H1 (cell line): ENCODE results near the gene TRAF3IP1. TPM values are rescaled to one million over a fixed set of nuclear protein-coding genes. Genes with fewer than 3 reads are reported as not detected.

Experiments used
- CHD7 ChIP-seq: fragments of 300-600 bp; sonication (generic); IDR thresholded peaks from 2 replicates; pipeline ENCODE4 v1.7.1; 2012; ENCODE audit warnings: low read length, moderate library complexity, mild to moderate bottlenecking, inconsistent platforms; ENCODE audit not compliant: insufficient replicate concordance
- EZH2 ChIP-seq: fragments of 200-600 bp; sonication (generic); IDR thresholded peaks from 2 replicates; pipeline ENCODE4 v1.7.1; 2012; ENCODE audit warnings: low read depth, mild to moderate bottlenecking, moderate library complexity, low read length, inconsistent platforms; ENCODE audit not compliant: severe bottlenecking
- KDM1A ChIP-seq: fragments of 200-600, 300-600 bp; sonication (generic); IDR thresholded peaks from 2 replicates; pipeline ENCODE4 v1.7.1; 2016; ENCODE audit warnings: mild to moderate bottlenecking, low read length, borderline replicate concordance
- POU5F1 ChIP-seq: IDR thresholded peaks from 2 replicates; pipeline ENCODE4 v1.6.1; 2011; ENCODE audit warnings: low read depth, mild to moderate bottlenecking, low read length, moderate library complexity
- SAP30 ChIP-seq: fragments of 300-600 bp; sonication (generic); IDR thresholded peaks from 2 replicates; pipeline ENCODE4 v1.7.1; 2012; ENCODE audit warnings: low read length, moderate library complexity, mild to moderate bottlenecking, inconsistent platforms; ENCODE audit not compliant: insufficient read depth, insufficient replicate concordance
- SUZ12 ChIP-seq: fragments of 200-600 bp; sonication (generic); IDR thresholded peaks from 2 replicates; pipeline ENCODE4 v1.6.1; 2012; ENCODE audit warnings: mild to moderate bottlenecking, inconsistent platforms, low read length, moderate library complexity, mixed read lengths
- polyA plus RNA-seq, 7 experiments: library from polyadenylated mRNA; depleted of rRNA in 3 of 7; stranded (reverse) in 5 of 7; unstranded in 2 of 7; fragments of >200 nt in 5 of 7; fragments of 200-250 nt in 2 of 7; gene quantifications; 1 replicate in 5 of 7; 2 replicates in 1 of 7; 4 replicates in 1 of 7; pipeline versions ENCODE4 v1.2.1 to v1.2.3, GENCODE V29; 2011 to 2013; ENCODE audit warnings: missing spikeins in 2 of 7, mixed read lengths in 2 of 7
- total RNA-seq: library from RNA; stranded (reverse); fragmentation: NEBNext Ultra II Directional; extraction: Animal tissue kit (Norgen Biotek cat#: 25700); gene quantifications from 2 replicates; pipeline ENCODE4 v1.2.1, GENCODE V29; 2021

Gene TRAF3IP1
- total and polyA plus RNA-seq, 2 of the 8 experiments (the other 6 are each of a cell fraction or from before 2014, with no cell fraction given), result 2.3 to 17.5 TPM

GRCh38 chr2:238313991-238314350 lies 6.3 kb upstream of the TRAF3IP1 start (continued):
- no peak for TF ChIP-seq CHD7
- no peak for TF ChIP-seq SAP30
- TF ChIP-seq SUZ12, result no peak
- no peak for TF ChIP-seq KDM1A
- TF ChIP-seq POU5F1, result no peak
- no peak for TF ChIP-seq EZH2
